Loucy (cell line): ENCODE measurements around the gene BCKDHB.

Source experiments
- H2AFZ ChIP-seq: fragments of 200-600 bp; sonication (generic); 2 replicates; pipeline ENCODE4 v1.6.0; 2016; ENCODE audit warnings: antibody characterized with exemption, mild to moderate bottlenecking, low read length, moderate library complexity
- H3F3A ChIP-seq: fragments of 200-600 bp; 2 replicates; pipeline ENCODE4 v1.6.0; 2016; ENCODE audit warnings: antibody characterized with exemption, low read depth, mild to moderate bottlenecking
- H3K27me3 ChIP-seq: fragments of 200-600 bp; sonication (generic); 2 replicates; pipeline ENCODE4 v1.6.1; 2014; ENCODE audit warnings: low read length, mild to moderate bottlenecking; ENCODE audit not compliant: insufficient read depth, poor library complexity, severe bottlenecking
- H3K36me3 ChIP-seq: fragments of 200-600 bp; sonication (generic); 2 replicates; pipeline ENCODE4 v1.6.1; 2016; ENCODE audit warnings: low read length; ENCODE audit not compliant: insufficient read depth
- H3K4me1 ChIP-seq: fragments of 200-600 bp; sonication (generic); 2 replicates; pipeline ENCODE4 v1.5.1; 2014; ENCODE audit warnings: low read length, mild to moderate bottlenecking; ENCODE audit not compliant: insufficient read depth, poor library complexity, severe bottlenecking
- H3K4me2 ChIP-seq: fragments of 200-600 bp; sonication (generic); 2 replicates; pipeline ENCODE4 v1.6.0; 2014; ENCODE audit warnings: antibody characterized with exemption, low read length, low read depth, mild to moderate bottlenecking; ENCODE audit not compliant: poor library complexity, severe bottlenecking
- H3K4me3 ChIP-seq: fragments of 200-600 bp; sonication (generic); 2 replicates; pipeline ENCODE4 v1.5.1; 2014; ENCODE audit warnings: low read length, mild to moderate bottlenecking, mixed read lengths; ENCODE audit not compliant: poor library complexity, severe bottlenecking
- H3K79me2 ChIP-seq: fragments of 200-600 bp; sonication (generic); 2 replicates; pipeline ENCODE4 v1.6.1; 2014; ENCODE audit warnings: low read length; ENCODE audit not compliant: insufficient read depth
- H3K9ac ChIP-seq: fragments of 200-600 bp; sonication (generic); 2 replicates; pipeline ENCODE4 v1.6.0; 2014; ENCODE audit warnings: mild to moderate bottlenecking, low read depth, low read length, moderate library complexity; ENCODE audit not compliant: poor library complexity, severe bottlenecking
- H3K9me2 ChIP-seq: fragments of 200-600 bp; sonication (generic); replicated peaks from 2 replicates; pipeline ENCODE4 v1.6.1; 2016; ENCODE audit warnings: low read depth, low read length, mixed read lengths
- H3K9me3 ChIP-seq: fragments of 200-600 bp; sonication (generic); 2 replicates; pipeline ENCODE4 v1.6.1; 2014; ENCODE audit warnings: mild to moderate bottlenecking, antibody characterized with exemption, low read length, low read depth; ENCODE audit not compliant: insufficient read depth
- H4K20me1 ChIP-seq: fragments of 200-600 bp; sonication (generic); 2 replicates; pipeline ENCODE4 v1.6.0; 2014; ENCODE audit warnings: antibody characterized with exemption, low read length, mild to moderate bottlenecking; ENCODE audit not compliant: insufficient read depth, poor library complexity, severe bottlenecking
- EZH2phosphoT487 ChIP-seq: fragments of 200-600 bp; IDR thresholded peaks from 2 replicates; pipeline ENCODE4 v1.6.1; 2018; ENCODE audit warnings: antibody characterized with exemption, mild to moderate bottlenecking, moderate library complexity, borderline replicate concordance
- TF ChIP-seq, protein P1 (sequence below): fragments of 200-600 bp; sonication (generic); conservative IDR thresholded peaks from 2 replicates; pipeline ENCODE4 v1.5.1; 2014; ENCODE audit warnings: mild to moderate bottlenecking, antibody characterized with exemption, low read length

The BCKDHB gene

DNA sequence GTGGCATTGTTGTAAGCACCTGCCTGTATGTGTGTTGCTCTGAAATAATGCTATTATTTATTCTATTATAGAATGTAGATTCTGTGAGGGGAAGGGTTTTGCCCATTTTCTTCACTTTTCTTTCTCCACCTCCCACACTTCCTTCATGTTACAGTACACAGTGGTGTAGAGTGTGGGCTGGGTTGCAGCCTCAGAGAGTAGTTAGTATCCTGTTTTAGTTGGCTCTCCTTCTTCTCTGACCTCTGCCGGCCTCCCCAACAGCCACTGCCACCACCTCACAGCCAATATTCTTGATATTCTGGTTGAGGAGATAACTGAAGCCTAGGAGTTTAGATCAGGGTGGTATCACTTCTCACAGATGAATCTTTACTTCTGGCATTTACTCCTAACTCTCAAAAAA, 143.4 kb downstream of the BCKDHB start:
- Histone ChIP-seq H3K9me3 (no peaks in the 10 kb centered on the region), H3K79me2 (no peaks in the 10 kb centered on the region), H3K9me2 (no peaks in the 10 kb centered on the region), H3F3A (no peaks in the 10 kb centered on the region), H3K36me3 (no peaks in the 10 kb centered on the region), H3K9ac (no peak overlapping the region), H3K27me3 (no peaks in the 10 kb centered on the region), H3K4me3 (no peak overlapping the region), H3K4me1 (no peaks in the 10 kb centered on the region), H3K4me2 (no peak overlapping the region), H2AFZ (no peak overlapping the region), H4K20me1 (no peaks in the 10 kb centered on the region)
- no peak for TF ChIP-seq EZH2phosphoT487
- TF ChIP-seq, protein P1, sequence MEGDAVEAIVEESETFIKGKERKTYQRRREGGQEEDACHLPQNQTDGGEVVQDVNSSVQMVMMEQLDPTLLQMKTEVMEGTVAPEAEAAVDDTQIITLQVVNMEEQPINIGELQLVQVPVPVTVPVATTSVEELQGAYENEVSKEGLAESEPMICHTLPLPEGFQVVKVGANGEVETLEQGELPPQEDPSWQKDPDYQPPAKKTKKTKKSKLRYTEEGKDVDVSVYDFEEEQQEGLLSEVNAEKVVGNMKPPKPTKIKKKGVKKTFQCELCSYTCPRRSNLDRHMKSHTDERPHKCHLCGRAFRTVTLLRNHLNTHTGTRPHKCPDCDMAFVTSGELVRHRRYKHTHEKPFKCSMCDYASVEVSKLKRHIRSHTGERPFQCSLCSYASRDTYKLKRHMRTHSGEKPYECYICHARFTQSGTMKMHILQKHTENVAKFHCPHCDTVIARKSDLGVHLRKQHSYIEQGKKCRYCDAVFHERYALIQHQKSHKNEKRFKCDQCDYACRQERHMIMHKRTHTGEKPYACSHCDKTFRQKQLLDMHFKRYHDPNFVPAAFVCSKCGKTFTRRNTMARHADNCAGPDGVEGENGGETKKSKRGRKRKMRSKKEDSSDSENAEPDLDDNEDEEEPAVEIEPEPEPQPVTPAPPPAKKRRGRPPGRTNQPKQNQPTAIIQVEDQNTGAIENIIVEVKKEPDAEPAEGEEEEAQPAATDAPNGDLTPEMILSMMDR, result no peak

DNA sequence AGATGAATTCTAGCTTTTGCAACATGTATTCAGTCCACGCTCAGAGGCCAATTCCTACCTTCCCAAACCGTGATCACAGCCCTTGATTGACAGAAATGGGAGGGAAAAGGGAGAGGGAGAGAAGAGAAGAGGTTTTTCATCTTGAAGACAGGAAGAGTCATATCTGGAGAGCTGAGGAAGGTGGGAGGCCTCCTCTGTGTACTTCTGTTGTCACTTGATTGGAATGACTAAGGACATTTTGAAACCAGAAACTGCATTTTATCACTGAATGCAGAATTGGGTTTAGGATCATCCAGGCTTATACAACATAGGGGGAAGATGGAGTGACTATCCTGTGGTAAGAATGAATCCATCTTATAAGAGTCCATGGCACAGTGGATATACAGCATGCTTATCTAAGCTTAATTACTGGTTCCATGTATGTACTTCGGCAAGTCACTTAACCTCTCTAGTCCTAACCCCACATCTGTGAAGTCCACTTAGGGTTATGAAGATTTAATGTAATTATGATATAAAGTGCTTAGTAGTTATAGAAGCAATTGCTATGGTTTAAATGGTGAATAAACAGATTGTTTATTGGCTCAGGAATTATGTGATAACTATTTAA, 144.0 kb downstream of the BCKDHB start:
- no peaks in the 10 kb centered on the region for H3K9me3 ChIP-seq
- no peaks in the 10 kb centered on the region for H3K79me2 ChIP-seq
- H3F3A ChIP-seq, result no peaks in the 10 kb centered on the region
- H3K9me2 ChIP-seq, result no peaks in the 10 kb centered on the region
- no peak overlapping the region for H3K4me3 ChIP-seq
- no peaks in the 10 kb centered on the region for H3K27me3 ChIP-seq
- H2AFZ ChIP-seq, result no peak overlapping the region
- no peaks in the 10 kb centered on the region for H3K36me3 ChIP-seq
- H3K9ac ChIP-seq, result no peak overlapping the region
- TF ChIP-seq, protein P1, result no peak
- no peak for TF ChIP-seq EZH2phosphoT487
- H4K20me1 ChIP-seq, result no peaks in the 10 kb centered on the region
- H3K4me1 ChIP-seq, result no peaks in the 10 kb centered on the region
- H3K4me2 ChIP-seq, result no peak overlapping the region

DNA sequence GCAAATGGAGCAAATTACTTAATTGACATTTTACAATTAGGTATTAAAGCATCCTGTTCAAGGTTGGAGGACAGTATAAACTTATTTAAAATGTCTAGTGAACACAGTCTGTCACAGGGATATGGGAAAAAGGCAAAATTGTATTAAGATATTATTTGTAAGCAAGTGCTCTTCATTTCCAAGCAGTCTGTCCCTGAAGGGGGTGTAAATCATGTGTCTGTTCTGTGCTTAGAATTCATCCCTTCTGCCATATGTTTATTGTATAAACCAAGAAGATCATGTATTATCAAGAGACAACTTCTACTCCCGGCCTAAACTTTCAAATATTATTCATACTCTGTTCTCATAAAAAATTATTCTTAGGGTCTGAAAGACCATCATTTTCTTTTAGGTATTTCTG, 144.8 kb downstream of the BCKDHB start:
- Histone ChIP-seq H4K20me1 (no peaks in the 10 kb centered on the region), H3K27me3 (no peaks in the 10 kb centered on the region), H3K9ac (no peak overlapping the region), H3F3A (no peaks in the 10 kb centered on the region), H3K4me2 (no peak overlapping the region), H3K9me2 (no peaks in the 10 kb centered on the region), H3K4me3 (no peak overlapping the region), H3K9me3 (no peaks in the 10 kb centered on the region), H3K79me2 (no peaks in the 10 kb centered on the region), H3K4me1 (no peaks in the 10 kb centered on the region), H3K36me3 (no peaks in the 10 kb centered on the region), H2AFZ (no peak overlapping the region)
- TF ChIP-seq EZH2phosphoT487, result no peak
- TF ChIP-seq, protein P1, result no peak
